Urinary bladder (tissue), 4 donors: ENCODE measurements around the gene PCK2. TPM values are rescaled to one million over a fixed set of nuclear protein-coding genes. Genes with fewer than 3 reads are reported as not detected.

Source experiments
- DNase-seq: peaks from one replicate; pipeline ENCODE4 v3.0.0-alpha.2; 2015; ENCODE audit errors: extremely low spot score
- H3K27ac ChIP-seq: one replicate; pipeline ENCODE4 v1.5.1; 2013; ENCODE audit warnings: low read depth, mild to moderate bottlenecking, moderate library complexity
- H3K36me3 ChIP-seq: one replicate; pipeline ENCODE4 v1.6.1; 2013; ENCODE audit warnings: mild to moderate bottlenecking, moderate library complexity; ENCODE audit not compliant: insufficient read depth
- H3K4me1 ChIP-seq: one replicate; pipeline ENCODE4 v1.6.1; 2013; ENCODE audit warnings: mild to moderate bottlenecking, moderate library complexity; ENCODE audit not compliant: insufficient read depth
- H3K4me3 ChIP-seq: one replicate; pipeline ENCODE4 v1.5.1; 2013; ENCODE audit warnings: low read depth, low read length
- WGBS: extraction: QIAGEN DNeasy Blood & Tissue Kit; methylation state at CpG from one replicate; pipeline ENCODE4 v1.1.7; 2013; 5-methylcytosine and 5-hydroxymethylcytosine counted together
- polyA plus RNA-seq: library from polyadenylated mRNA; stranded (reverse); fragments of 200-250 nt; gene quantifications from one replicate; pipeline ENCODE4 v1.2.3, GENCODE V29; 2013
- total RNA-seq: library from RNA; depleted of rRNA; stranded (reverse); fragments of >200 nt; gene quantifications from one replicate; pipeline ENCODE4 v1.2.3, GENCODE V29; 2014
- donor health status: healthy with polysubstance abuse.
- donor health status: healthy.

PCK2 gene
- total and polyA plus RNA-seq, 2 donors = 5.3 to 23.7 TPM

DNA sequence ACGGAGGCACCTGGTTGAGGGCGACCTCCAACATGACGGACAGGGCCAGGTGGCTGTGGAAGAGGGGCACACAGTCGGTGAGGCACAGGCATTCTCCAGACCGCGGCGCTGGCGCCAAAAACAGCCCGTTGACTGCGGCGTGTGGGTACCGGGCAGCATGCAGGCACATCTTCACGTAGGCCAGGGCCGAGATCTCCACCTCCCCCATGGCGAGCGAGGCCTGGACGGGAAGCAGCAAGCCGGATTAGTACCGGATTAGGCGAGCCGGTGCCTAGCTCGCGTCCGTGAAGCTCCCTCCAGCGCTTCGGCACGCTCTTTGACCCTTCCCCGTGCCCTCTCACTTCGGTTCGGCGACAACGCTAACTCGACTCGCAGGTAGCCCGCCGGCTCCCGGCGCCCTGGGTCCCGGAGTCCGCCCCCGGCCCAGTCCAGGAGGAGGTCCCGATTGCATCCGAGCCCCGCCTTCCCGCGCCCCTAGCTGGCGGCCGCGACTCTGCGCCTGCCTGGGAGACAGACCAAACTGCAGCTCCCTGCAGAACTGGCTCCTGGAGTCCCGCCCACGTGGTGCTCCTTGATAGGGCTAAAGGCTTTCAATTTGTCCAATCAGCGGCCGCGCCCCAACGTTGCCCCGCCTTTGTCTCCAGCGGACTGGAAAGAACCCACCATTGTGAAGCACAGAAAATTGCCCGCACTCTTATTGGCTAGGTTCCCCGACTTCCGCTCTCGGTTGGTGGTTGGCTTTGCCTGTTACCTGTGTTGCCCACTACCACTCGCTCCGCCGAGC lies 47.2 kb downstream of the PCK2 start, which contains the start of gene EMC9:
Gene EMC9, minus strand, starts transcription at position 495 of the 784 bp plus-strand sequence. Its CDS starts 287 bp downstream, at position 208.
- peaks cover 1% of the 10 kb centered on the region for H3K36me3 ChIP-seq
- H3K4me1 ChIP-seq = no peaks in the 10 kb centered on the region
- under 1% methylated on average over 65 of the region's 65 CpGs for WGBS
- peak within 1 kb of the TSS; percentile 77 for H3K27ac ChIP-seq
- peak; percentile 99 for DNase-seq
- H3K4me3 ChIP-seq = peak within 1 kb of the TSS; percentile 54

DNA sequence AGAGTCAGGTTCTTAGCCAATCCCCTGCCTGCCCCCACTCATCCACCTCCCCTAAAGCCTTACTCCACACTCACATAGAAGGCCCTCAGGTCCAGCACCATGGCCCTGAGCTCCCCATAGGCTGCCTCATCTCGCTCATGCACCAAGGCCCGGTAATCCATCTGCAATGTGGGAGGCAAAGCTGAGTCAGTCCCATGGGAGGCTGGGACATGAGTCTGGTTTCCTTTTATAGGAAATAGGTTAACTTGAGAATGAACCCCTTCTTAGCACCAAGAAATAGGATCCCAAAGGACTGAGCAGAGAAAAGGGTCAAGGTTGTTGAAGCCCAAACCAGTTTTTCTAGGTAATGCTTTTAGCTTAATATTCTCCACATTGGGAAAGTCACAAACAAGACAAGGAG lies 49.4 kb downstream of the PCK2 start:
- Histone ChIP-seq H3K36me3 (no peaks in the 10 kb centered on the region), H3K4me1 (no peaks in the 10 kb centered on the region), H3K27ac (no peak overlapping the region), H3K4me3 (no peak overlapping the region)
- DNase-seq = no peak
- 94% methylated on average over 2 of the region's 2 CpGs for WGBS

DNA sequence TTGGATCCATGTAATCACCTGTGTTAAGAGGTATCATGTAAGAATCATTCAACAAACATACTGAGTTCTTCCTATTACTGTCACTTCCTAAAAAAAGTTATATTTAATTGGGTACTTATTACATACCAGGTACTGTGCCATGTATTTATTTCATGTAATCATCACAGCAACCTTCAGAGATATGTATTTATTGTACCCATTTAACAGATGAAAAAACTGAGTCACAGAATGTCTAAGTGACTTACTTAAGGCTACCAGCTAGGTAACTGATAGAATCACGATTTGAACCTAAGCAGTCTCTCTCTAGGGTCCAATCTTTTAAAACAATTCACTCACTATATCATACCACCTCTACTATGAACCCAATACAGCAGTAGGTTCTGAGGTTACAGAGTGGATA lies 50.3 kb downstream of the PCK2 start:
- WGBS = 94% methylated on average over 1 of the region's 1 CpG
- Histone ChIP-seq H3K27ac (no peak overlapping the region), H3K4me1 (no peaks in the 10 kb centered on the region), H3K36me3 (no peaks in the 10 kb centered on the region), H3K4me3 (no peak overlapping the region)
- no peak for DNase-seq

DNA sequence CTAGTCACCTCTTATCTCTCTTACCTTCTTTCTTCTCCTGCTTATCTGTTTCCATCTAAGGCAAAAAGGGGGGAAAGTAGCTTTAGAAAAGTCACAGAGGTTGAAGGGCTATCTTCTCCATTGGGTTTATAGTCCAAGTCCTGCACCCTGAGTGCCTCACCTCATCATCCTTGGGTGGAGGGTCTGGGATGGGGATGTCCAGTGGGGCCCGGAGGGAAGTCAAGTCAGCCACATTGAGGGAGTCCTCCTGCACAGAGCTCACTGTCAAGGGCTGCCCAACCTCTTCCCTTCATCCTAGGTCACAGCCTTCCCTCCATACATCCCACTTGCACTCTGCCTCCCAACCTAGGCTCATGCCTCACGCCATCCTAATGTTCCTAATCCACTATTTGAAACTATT lies 51.1 kb downstream of the PCK2 start:
- Histone ChIP-seq H3K4me1 (no peaks in the 10 kb centered on the region), H3K36me3 (no peaks in the 10 kb centered on the region), H3K4me3 (no peak overlapping the region), H3K27ac (no peak overlapping the region)
- 91% methylated on average over 2 of the region's 2 CpGs for WGBS
- DNase-seq = no peak

DNA sequence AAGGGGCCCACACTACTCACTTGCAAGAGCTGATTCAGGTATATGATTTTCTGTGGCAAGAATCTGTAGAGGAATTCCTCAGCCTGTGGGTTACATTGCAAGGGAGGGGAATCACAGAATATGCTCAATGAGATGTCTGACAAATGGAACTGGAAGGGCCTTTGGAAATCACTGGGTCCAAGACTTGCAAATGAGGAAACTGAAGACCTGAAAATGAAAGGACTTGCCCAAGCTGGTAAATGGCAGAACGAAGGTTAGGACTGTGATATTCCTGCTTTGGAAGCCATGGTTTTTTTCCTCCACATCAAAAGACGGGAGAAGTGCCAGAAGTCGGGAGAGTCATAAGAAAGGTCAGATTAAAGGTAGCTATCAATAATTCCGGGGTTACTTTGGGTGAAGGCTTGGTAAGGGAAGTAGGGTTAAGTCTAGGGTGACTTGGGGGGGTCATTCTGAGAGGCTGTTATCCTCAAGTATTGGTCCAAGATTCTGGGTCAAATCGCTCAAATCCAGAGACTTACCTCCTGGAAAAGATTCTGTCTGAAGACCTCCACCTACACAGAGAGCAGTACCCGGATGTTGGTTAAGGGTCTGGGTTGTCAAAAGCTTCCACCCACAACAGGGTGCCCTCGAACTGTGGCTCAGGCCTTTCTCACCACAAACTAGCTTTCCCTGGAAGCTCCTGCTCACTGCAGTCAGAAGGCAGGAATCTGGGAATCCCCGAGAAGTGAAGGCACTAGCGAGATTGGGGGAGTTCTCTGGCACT lies 51.8 kb downstream of the PCK2 start:
- Histone ChIP-seq H3K4me3 (peak overlapping the region; percentile 56), H3K4me1 (no peaks in the 10 kb centered on the region), H3K36me3 (peaks cover 4% of the 10 kb centered on the region), H3K27ac (peak overlapping the region; percentile 87)
- DNase-seq = no peak
- WGBS = 18% methylated on average over 9 of the region's 9 CpGs

DNA sequence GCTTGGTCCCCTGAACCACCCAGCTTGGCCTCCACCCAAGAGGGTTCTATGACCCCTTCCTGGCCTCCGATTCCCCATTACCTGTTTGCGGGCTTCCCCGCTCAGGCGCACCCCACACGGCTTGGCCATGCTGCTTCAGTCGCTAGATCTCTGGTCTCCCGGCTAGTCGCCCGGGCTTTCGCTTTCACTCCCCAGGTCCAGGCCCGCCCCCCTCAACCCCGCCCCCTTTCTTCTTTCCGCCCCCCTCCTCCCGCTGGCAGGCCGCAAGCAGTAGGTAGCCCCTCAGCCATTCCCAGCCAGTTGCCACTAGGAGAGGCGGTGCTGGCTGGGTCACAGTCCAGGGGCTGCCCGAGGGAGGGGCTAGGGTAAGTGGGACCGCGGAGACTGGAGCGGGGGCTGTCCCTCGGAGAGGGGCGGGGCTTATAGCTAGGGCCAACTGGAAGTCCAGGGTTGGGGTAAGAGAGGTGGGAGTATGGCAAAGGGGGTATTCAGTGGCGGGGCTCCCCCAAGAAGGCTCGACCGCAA lies 52.4 kb downstream of the PCK2 start, which contains the start of gene PSME2:
Gene PSME2, minus strand, starts transcription at position 158 of the 525 bp plus-strand sequence. Its CDS starts 29 bp downstream, at position 129.
- peak within 1 kb of the TSS; percentile 87 for H3K27ac ChIP-seq
- peak within 1 kb of the TSS; percentile 74 for H3K4me3 ChIP-seq
- peaks cover 4% of the 10 kb centered on the region for H3K36me3 ChIP-seq
- under 1% methylated on average over 25 of the region's 25 CpGs for WGBS
- H3K4me1 ChIP-seq = no peaks in the 10 kb centered on the region
- peak; percentile 89 for DNase-seq

DNA sequence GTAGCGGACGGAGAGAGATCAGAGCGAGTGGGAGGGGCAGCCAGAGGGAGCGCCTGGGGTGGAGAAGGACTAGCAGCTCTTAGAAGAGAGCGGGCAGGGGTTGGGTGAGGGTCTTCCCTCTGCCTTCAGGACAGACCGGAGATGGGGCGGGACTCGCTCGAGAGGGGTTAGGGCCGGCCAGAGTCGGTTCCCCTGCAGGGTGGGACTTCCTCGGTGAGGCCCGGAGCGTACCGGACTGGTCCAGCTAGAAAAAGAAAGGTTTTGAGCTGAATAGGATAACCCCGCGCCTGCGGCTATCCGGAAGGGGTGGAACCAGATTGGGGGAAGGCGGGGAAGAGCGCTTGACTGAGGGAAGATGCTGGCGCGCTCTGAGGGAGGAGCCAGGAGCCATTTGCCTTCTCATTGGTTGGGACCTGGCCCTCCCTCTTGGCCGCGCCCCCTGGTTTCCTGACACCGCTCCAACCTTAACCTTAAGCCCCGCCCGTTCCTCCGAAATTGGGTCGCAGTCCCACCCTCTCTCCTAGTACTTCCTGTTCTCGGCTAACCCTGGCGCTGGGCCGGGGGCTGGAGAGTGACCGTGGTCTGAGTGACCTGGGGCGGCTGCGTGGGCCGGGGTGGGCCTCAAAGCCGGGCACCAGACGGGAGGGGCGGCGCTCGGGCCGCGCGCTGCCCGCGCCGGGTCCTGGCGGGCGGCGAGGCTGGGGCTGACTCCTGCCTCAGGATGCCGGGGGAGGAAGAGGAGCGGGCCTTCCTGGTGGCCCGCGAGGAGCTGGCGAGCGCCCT lies 53.1 kb downstream of the PCK2 start, which contains the start of gene RNF31:
Gene RNF31, plus strand, starts transcription at position 521 of the 783 bp plus-strand sequence. Its CDS starts 201 bp downstream, at position 722.
- Histone ChIP-seq H3K27ac (peak within 1 kb of the TSS; percentile 87), H3K4me1 (no peaks in the 10 kb centered on the region), H3K4me3 (peak within 1 kb of the TSS; percentile 74), H3K36me3 (peaks cover 4% of the 10 kb centered on the region)
- DNase-seq = peak; percentile 97
- WGBS = under 1% methylated on average over 57 of the region's 57 CpGs

DNA sequence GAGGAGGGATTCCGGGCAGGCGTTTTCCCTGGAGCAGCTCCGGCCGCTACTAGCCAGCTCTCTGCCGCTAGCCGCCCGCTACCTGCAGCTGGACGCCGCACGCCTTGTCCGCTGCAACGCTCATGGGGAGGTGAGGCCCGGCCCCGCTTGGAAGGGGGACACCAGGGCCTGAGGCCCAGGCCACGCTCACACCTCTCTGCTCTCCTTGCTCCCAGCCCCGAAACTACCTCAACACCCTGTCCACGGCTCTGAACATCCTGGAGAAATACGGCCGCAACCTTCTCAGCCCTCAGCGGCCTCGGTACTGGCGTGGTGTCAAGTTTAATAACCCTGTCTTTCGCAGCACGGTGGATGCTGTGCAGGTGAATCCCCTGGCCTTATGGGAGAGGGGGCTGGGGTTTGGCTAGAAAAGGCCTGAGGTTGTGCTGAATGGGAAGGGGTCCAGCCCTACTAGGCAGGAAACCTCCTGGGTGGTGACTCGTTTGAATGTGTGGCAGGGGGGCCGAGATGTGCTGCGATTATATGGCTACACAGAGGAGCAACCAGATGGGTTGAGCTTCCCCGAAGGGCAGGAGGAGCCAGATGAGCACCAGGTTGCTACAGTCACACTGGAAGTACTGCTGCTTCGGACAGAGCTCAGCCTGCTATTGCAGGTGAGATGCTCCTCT lies 53.8 kb downstream of the PCK2 start:
- peak overlapping the region; percentile 74 for H3K4me3 ChIP-seq
- peak overlapping the region; percentile 52 for H3K27ac ChIP-seq
- no peaks in the 10 kb centered on the region for H3K4me1 ChIP-seq
- DNase-seq = no peak
- H3K36me3 ChIP-seq = peaks cover 4% of the 10 kb centered on the region
- WGBS = 6% methylated on average over 29 of the region's 29 CpGs

DNA sequence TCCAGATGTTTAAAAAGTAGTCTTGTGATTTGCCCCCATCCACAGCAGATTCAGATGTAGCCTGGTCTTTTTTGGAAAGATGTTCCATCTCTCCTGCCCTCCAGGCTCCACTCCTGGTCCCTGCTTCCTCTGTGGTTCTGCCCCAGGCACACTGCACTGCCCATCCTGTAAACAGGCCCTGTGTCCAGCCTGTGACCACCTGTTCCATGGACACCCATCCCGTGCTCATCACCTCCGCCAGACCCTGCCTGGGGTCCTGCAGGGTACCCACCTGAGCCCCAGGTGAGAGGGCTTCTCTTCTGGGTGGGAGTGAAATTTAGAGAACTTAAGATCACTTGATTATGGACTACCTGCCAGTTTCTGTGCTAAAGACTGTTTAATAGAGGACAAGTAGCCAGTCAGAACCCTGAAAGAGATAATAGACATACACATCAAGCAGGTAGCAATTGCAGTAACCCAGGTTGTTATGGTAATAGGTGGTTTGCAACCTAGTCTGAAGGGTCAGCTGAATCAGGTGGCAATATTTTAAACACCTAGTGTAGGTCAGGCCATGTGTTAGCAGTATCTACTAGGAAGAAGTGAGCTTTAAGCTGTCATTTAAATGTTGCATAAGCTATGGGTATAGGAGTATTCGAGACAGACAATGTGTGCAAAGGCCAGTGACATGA lies 55.3 kb downstream of the PCK2 start:
- 93% methylated on average over 3 of the region's 3 CpGs for WGBS
- Histone ChIP-seq H3K36me3 (peaks cover 4% of the 10 kb centered on the region), H3K4me3 (no peak overlapping the region), H3K4me1 (no peaks in the 10 kb centered on the region), H3K27ac (no peak overlapping the region)
- no peak for DNase-seq

DNA sequence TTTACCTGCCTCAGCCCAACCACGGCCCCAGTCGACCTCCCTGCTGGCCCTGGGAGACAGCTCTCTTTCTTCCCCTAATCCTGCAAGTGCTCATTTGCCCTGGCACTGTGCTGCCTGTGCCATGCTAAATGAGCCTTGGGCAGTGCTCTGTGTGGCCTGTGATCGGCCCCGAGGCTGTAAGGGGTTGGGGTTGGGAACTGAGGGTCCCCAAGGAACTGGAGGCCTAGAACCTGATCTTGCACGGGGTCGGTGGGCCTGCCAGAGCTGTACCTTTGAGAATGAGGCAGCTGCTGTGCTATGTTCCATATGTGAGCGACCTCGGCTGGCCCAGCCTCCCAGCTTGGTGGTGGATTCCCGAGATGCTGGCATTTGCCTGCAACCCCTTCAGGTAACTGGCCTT lies 56.0 kb downstream of the PCK2 start:
- Histone ChIP-seq H3K36me3 (peaks cover 4% of the 10 kb centered on the region), H3K27ac (no peak overlapping the region), H3K4me3 (no peak overlapping the region), H3K4me1 (no peaks in the 10 kb centered on the region)
- 93% methylated on average over 9 of the region's 9 CpGs for WGBS
- DNase-seq = no peak

DNA sequence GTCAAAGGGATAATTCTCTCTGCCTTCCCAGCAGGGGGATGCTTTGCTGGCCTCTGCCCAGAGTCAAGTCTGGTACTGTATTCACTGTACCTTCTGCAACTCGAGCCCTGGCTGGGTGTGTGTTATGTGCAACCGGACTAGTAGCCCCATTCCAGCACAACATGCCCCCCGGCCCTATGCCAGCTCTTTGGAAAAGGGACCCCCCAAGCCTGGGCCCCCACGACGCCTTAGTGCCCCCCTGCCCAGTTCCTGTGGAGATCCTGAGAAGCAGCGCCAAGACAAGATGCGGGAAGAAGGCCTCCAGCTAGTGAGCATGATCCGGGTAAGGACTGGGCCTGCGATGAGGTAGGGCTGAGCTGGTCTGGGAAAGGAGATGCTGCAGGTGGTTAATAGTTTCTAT lies 56.5 kb downstream of the PCK2 start:
- Histone ChIP-seq H3K4me1 (no peaks in the 10 kb centered on the region), H3K27ac (no peak overlapping the region), H3K36me3 (peaks cover 4% of the 10 kb centered on the region), H3K4me3 (no peak overlapping the region)
- no peak for DNase-seq
- WGBS = 91% methylated on average over 9 of the region's 9 CpGs

DNA sequence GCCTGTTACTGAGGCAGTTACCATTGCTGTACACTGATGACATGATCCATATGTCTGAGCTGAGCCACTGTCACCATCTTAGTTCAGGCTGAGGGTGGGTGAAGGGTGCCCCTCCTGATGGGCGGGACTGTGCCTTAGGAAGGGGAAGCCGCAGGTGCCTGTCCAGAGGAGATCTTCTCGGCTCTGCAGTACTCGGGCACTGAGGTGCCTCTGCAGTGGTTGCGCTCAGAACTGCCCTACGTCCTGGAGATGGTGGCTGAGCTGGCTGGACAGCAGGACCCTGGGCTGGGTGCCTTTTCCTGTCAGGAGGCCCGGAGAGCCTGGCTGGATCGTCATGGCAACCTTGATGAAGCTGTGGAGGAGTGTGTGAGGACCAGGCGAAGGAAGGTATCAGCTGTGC lies 56.9 kb downstream of the PCK2 start:
- peaks cover 5% of the 10 kb centered on the region for H3K36me3 ChIP-seq
- no peak overlapping the region for H3K27ac ChIP-seq
- no peak overlapping the region for H3K4me3 ChIP-seq
- no peaks in the 10 kb centered on the region for H3K4me1 ChIP-seq
- 83% methylated on average over 9 of the region's 9 CpGs for WGBS
- no peak for DNase-seq
